Esophagus muscularis mucosa (tissue), 3 donors: ENCODE data around the gene INCENP.

ENCODE experiments used
- EP300 ChIP-seq: sonication (generic); formaldehyde crosslinking; IDR thresholded peaks from one replicate; pipeline ENCODE4 v1.6.1; 2017; ENCODE audit warnings: antibody characterized with exemption
- TF ChIP-seq, protein P1 (sequence below), 3 experiments: fragments of 200-600 bp in 2 of 3; fragments of 450-650 bp in 1 of 3; sonication (generic) in 2 of 3; IDR thresholded peaks; one replicate each; pipeline ENCODE4 v1.5.1; 2017 to 2019; ENCODE audit warnings: antibody characterized with exemption in 3 of 3, mild to moderate bottlenecking in 2 of 3, moderate library complexity in 1 of 3

DNA sequence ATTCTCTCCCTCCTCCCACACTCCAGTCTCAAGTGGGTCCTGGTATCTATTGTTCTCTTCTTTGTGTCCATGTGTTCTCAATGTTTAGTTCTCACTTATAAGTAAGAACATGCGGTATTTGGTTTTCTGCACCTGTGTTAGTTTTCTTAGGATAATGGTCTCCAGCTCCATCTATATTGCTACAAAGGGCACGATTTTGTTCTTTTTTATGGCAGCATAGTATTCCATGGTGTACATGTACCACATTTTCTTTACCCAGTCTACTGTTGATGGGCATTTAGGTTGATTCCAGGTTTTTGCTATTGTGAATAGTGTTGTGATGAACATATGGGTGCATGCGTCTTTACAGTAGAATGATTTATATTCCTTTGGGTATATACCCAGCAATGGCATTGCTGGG, 4.2 kb upstream of the INCENP start:
- TF ChIP-seq, protein P1, sequence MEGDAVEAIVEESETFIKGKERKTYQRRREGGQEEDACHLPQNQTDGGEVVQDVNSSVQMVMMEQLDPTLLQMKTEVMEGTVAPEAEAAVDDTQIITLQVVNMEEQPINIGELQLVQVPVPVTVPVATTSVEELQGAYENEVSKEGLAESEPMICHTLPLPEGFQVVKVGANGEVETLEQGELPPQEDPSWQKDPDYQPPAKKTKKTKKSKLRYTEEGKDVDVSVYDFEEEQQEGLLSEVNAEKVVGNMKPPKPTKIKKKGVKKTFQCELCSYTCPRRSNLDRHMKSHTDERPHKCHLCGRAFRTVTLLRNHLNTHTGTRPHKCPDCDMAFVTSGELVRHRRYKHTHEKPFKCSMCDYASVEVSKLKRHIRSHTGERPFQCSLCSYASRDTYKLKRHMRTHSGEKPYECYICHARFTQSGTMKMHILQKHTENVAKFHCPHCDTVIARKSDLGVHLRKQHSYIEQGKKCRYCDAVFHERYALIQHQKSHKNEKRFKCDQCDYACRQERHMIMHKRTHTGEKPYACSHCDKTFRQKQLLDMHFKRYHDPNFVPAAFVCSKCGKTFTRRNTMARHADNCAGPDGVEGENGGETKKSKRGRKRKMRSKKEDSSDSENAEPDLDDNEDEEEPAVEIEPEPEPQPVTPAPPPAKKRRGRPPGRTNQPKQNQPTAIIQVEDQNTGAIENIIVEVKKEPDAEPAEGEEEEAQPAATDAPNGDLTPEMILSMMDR (IDR thresholded peaks at IDR 0.05) = no peak
- TF ChIP-seq EP300 = no peak
